Measurements from ENCODE around the gene LCK. TPM values are rescaled to one million over a fixed set of nuclear protein-coding genes. Genes with fewer than 3 reads are reported as not detected.

LCK gene
- not detected for polyA plus RNA-seq (2012; ENCODE audit: insufficient read depth, insufficient read length, low read depth)

DNA sequence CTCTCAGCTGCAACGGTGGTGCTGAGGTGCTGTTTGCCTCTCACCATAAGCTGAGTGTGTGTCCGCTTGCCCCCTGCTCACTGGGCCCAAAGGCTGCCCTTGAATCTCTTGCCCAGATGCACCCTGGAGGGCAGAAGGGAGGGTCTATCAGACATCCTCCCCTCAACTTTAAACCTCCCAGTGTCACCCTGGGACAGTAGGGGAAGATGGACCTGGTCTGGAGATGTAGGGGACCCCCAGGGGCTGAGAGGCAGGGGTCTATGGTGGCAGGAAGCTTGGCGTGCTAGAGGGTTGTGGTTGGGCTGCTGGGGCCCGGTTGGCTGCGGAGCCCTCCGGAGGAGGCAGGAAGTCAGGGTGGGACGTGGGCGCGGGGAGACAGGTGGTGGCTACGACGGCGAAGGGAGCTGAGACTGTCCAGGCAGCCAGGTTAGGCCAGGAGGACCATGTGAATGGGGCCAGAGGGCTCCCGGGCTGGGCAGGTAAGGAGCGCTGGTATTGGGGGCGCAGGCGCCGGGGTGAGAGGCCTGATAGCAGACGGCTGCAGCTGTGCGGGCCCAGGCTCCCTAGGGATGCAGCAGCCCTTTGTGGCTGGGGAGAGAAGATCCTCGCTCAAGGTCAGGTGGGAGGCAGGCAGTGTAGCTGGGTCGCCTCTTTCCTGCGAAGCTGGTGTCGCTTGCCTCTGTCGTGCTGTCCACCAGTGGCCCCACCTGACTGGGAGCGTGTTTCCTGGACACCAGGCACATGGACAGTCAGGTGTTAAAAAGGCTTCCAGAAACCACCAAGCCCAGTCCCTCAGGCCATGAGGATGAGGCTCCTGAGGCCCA is at the start of gene LCK:
TSS of gene LCK (plus strand) at position 373 of the 824 bp plus-strand sequence. CDS start 23,065 bp downstream, outside the sequence.
- Histone ChIP-seq H3K4me3 (ENCODE audit: low read depth, low read length) (no peak within 1 kb of the TSS), H3K9me3 (no peaks in the 10 kb centered on the region), H3K27me3 (no peaks in the 10 kb centered on the region), H3K4me1 (no peaks in the 10 kb centered on the region), H3K36me3 (no peaks in the 10 kb centered on the region)
- TF ChIP-seq, protein P1, sequence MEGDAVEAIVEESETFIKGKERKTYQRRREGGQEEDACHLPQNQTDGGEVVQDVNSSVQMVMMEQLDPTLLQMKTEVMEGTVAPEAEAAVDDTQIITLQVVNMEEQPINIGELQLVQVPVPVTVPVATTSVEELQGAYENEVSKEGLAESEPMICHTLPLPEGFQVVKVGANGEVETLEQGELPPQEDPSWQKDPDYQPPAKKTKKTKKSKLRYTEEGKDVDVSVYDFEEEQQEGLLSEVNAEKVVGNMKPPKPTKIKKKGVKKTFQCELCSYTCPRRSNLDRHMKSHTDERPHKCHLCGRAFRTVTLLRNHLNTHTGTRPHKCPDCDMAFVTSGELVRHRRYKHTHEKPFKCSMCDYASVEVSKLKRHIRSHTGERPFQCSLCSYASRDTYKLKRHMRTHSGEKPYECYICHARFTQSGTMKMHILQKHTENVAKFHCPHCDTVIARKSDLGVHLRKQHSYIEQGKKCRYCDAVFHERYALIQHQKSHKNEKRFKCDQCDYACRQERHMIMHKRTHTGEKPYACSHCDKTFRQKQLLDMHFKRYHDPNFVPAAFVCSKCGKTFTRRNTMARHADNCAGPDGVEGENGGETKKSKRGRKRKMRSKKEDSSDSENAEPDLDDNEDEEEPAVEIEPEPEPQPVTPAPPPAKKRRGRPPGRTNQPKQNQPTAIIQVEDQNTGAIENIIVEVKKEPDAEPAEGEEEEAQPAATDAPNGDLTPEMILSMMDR (IDR thresholded peaks at IDR 0.05; ENCODE audit: low read depth, low read length): no peak
- DNase-seq: no peak

DNA sequence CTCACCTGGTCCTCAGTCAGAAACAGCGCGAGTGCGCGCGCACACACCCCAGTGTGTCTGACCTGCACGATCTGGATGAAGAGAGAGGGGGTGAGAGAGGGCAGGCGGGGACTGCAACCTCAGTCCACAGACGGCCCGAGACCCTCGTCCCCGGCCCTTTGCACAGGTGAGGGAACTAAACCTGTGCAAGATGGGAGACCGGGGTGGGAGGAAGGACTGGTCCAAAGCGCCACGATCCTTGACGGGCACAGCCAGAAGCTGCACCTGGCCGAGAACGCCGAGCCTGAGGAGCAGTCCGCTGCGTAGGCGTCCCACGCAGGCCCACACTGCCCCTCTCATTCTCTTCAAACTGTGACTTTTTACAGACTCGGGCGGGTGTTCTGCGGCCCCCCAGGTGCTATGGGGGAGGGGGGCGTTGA is 46.1 kb upstream of the LCK start:
- Histone ChIP-seq H3K4me1 (peaks cover 10% of the 10 kb centered on the region), H3K4me3 (ENCODE audit: low read depth, low read length) (peak overlapping the region; percentile 73), H3K27me3 (no peaks in the 10 kb centered on the region), H3K36me3 (no peaks in the 10 kb centered on the region), H3K9me3 (no peaks in the 10 kb centered on the region)
- TF ChIP-seq, protein P1 (IDR thresholded peaks at IDR 0.05; ENCODE audit: low read depth, low read length): no peak
- no peak for DNase-seq

DNA sequence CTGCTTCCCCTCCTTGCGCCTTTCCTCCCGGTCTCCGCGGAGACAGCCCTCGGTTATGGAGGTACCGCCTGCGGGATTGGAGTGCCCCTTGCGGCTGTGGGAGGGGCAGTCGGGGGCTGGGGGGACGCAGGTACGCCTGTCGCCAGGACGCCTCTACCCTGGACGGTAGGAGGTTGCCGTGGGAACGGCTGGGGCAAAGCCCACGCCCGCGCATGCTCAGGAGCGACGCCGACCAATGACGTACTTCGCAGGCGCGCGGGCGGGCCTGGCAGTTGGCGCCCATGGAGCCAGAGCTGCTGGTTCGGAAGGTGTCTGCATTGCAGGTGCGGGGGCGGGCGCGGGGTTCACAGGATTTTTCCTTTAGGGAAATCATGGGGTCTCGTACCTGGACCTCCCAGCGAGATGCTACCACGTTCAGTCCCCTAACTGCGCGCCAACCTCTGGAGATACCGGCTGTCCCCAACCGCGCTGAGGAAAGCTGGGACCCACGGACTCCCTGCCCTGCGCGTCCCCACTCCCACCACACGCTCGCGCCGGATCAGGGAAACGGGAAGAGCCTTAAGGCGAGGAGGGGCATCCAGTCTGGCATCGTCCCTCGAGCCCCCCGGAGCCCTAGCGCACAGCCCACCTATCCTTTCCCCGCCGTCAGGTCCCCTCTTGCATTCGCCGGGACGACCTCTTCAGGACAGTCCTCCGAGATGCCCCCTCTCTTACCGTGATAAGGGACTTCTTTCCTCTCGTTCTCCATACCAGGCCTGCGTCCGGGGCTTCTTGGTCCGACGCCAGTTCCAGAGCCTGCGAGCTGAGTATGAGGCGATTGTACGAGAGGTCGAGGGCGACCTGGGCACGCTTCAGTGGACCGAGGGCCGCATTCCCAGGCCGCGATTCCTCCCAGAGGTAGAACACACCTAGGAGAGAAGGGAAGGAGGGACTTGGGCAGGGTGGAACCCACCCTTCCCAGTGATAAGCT is 45.4 kb upstream of the LCK start, which contains the start of gene IQCC:
TSS of gene IQCC (plus strand) at position 271 of the 970 bp plus-strand sequence. CDS start at position 282, 11 bp downstream.
- Histone ChIP-seq H3K4me1 (peaks cover 8% of the 10 kb centered on the region; the same call in 1 of the 2 replicates), H3K27me3 (no peaks in the 10 kb centered on the region), H3K9me3 (no peaks in the 10 kb centered on the region), H3K36me3 (no peaks in the 10 kb centered on the region), H3K4me3 (ENCODE audit: low read depth, low read length) (peak within 1 kb of the TSS; percentile 73)
- TF ChIP-seq, protein P1 (IDR thresholded peaks at IDR 0.05; ENCODE audit: low read depth, low read length): no peak
- peak; percentile 82 for DNase-seq

DNA sequence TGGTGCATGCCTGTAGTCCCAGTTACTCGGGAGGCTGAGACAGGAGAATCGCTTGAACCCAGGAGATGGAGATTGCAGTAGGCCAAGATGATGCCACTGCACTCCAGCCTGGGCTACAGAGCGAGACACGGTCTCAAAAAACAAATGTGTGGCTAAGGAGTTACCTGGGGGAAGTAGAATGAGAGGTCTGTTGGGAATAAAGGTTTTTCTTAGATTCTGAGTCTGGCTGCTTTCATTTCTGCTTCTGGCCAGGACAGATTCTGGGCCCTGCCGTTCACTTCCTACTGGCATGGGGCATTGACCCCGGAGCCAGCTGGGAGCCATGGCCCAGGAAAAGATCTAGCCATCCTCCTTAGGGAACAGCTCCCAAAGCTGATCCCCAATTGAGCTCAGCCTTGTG is 42.6 kb upstream of the LCK start:
- Histone ChIP-seq H3K9me3 (no peaks in the 10 kb centered on the region), H3K36me3 (no peaks in the 10 kb centered on the region), H3K27me3 (no peaks in the 10 kb centered on the region), H3K4me1 (0 out of 2 replicates have a peak, but pooled peaks cover 6% of the 10 kb centered on the region), H3K4me3 (ENCODE audit: low read depth, low read length) (no peak overlapping the region)
- TF ChIP-seq, protein P1 (IDR thresholded peaks at IDR 0.05; ENCODE audit: low read depth, low read length): no peak
- DNase-seq: no peak

DNA sequence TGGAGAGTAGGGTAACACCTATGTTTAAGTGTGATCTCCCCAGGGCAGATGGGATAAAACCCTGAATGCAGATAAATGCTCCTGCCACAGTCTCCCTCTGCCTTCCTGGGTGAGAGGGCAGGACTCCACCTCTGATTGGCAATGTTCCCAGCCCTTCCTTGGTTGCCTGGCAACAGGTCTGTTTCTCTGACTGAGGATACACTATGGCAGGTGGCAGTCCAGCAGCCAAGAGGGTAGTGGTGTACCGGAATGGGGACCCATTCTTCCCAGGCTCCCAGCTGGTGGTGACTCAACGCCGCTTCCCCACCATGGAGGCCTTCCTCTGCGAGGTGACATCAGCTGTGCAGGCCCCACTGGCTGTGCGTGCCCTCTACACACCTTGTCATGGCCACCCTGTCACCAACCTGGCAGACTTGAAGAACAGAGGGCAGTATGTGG is 42.2 kb upstream of the LCK start, which contains the start of gene DCDC2B:
TSS of gene DCDC2B (plus strand) at position 199 of the 438 bp plus-strand sequence. CDS start at position 204, 5 bp downstream.
- Histone ChIP-seq H3K4me3 (ENCODE audit: low read depth, low read length) (no peak within 1 kb of the TSS), H3K27me3 (no peaks in the 10 kb centered on the region), H3K9me3 (no peaks in the 10 kb centered on the region), H3K36me3 (no peaks in the 10 kb centered on the region), H3K4me1 (0 out of 2 replicates have a peak, but pooled peaks cover 6% of the 10 kb centered on the region)
- TF ChIP-seq, protein P1 (IDR thresholded peaks at IDR 0.05; ENCODE audit: low read depth, low read length): no peak
- peak; percentile 73 for DNase-seq

Data from BE2C (cell line).